Lower lobe of right lung (tissue), 2 donors: ENCODE results near the gene ANKRD12. TPM values are rescaled to one million over a fixed set of nuclear protein-coding genes. Genes with fewer than 3 reads are reported as not detected.

Experiments
- ATAC-seq, 2 donors: fragments of 200-7000 bp; cut with Tn5 transposase; one replicate each; pipeline ENCODE4 v1.9.1; 2020 to 2022; ENCODE audit warnings: mild to moderate bottlenecking in 2 of 2, moderate library complexity in 2 of 2
- DNase-seq: peaks from one replicate; pipeline ENCODE4 v3.0.0-alpha.2; 2020
- H3K27ac ChIP-seq: fragments of 200-600 bp; one replicate; pipeline ENCODE4 v1.8.0; 2022
- H3K27me3 ChIP-seq: fragments of 200-600 bp; one replicate; pipeline ENCODE4 v1.8.0; 2022; ENCODE audit warnings: low read depth
- H3K36me3 ChIP-seq: fragments of 200-600 bp; one replicate; pipeline ENCODE4 v1.8.0; 2022; ENCODE audit warnings: mild to moderate bottlenecking
- H3K4me1 ChIP-seq: fragments of 200-600 bp; one replicate; pipeline ENCODE4 v1.8.0; 2022
- H3K4me3 ChIP-seq: fragments of 200-600 bp; one replicate; pipeline ENCODE4 v1.8.0; 2022; ENCODE audit warnings: mild to moderate bottlenecking
- H3K9me3 ChIP-seq: fragments of 200-600 bp; one replicate; pipeline ENCODE4 v1.8.0; 2022
- intact Hi-C: fragments of 100-400 bp; cut with DNase I; formaldehyde crosslinking; loops from one replicate; pipeline ENCODE4 v1.11.0; 2022
- total RNA-seq: library from RNA; stranded (reverse); fragmentation: NEBNext Ultra II Directional; extraction: Animal tissue kit (Norgen Biotek cat#: 25700); gene quantifications from one replicate; pipeline ENCODE4 v1.2.1, GENCODE V29; 2021
- TF ChIP-seq, protein P1 (sequence below): fragments of 200-600 bp; IDR thresholded peaks from one replicate; pipeline ENCODE4 v1.8.0; 2022; ENCODE audit warnings: antibody characterized with exemption, mild to moderate bottlenecking
- donor health status: DM: no; HTN: yes; CAD: no; lungs with severe emphysema.

The ANKRD12 gene
- total RNA-seq, 1 donor from 2014 or later, result 77.7 TPM

GRCh38 chr18:9103376-9103873 is 33.2 kb upstream of the ANKRD12 start:
- TF ChIP-seq, protein P1, sequence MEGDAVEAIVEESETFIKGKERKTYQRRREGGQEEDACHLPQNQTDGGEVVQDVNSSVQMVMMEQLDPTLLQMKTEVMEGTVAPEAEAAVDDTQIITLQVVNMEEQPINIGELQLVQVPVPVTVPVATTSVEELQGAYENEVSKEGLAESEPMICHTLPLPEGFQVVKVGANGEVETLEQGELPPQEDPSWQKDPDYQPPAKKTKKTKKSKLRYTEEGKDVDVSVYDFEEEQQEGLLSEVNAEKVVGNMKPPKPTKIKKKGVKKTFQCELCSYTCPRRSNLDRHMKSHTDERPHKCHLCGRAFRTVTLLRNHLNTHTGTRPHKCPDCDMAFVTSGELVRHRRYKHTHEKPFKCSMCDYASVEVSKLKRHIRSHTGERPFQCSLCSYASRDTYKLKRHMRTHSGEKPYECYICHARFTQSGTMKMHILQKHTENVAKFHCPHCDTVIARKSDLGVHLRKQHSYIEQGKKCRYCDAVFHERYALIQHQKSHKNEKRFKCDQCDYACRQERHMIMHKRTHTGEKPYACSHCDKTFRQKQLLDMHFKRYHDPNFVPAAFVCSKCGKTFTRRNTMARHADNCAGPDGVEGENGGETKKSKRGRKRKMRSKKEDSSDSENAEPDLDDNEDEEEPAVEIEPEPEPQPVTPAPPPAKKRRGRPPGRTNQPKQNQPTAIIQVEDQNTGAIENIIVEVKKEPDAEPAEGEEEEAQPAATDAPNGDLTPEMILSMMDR, result no peak
- H3K9me3 ChIP-seq, result no peaks in the 10 kb centered on the region
- no peaks in the 10 kb centered on the region for H3K36me3 ChIP-seq
- ATAC-seq (peak in 1 of 2 donors; percentile 39), DNase-seq (no peak)
- peak overlapping the region; percentile 89 for H3K27ac ChIP-seq
- intact Hi-C loops, result no loop called here
- H3K4me3 ChIP-seq, result peak overlapping the region; percentile 68
- H3K27me3 ChIP-seq, result no peaks in the 10 kb centered on the region
- peaks cover 53% of the 10 kb centered on the region for H3K4me1 ChIP-seq

- DNase-seq, result no peak
- Histone ChIP-seq H3K27me3 (no peaks in the 10 kb centered on the region), H3K4me1 (peaks cover 61% of the 10 kb centered on the region), H3K27ac (peak overlapping the region; percentile 89), H3K36me3 (no peaks in the 10 kb centered on the region), H3K9me3 (no peaks in the 10 kb centered on the region), H3K4me3 (peak overlapping the region; percentile 68)
- ATAC-seq, result no peak
- TF ChIP-seq, protein P1, result no peak
- intact Hi-C loops, result no loop called here
Observed at GRCh38 chr18:9104244-9104901, 32.2 kb upstream of the ANKRD12 start.

DNA sequence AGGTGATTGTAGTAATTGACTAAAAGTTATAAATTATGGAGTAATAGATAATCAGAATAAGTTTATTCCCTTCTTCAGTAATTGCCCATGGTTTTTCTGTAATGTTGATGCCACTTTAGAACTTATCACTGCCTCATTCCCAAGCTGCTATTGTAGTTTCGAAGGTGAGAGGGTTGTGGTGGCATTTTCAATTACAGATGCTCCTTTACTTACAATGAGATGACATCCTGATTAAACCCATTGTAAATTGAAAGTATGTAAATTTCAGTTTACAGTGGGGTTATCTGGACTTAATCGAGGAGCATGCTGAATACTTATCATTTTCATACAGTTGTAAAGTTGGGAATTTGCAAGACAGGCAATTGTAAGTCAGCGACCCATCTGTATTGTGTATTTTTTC is 31.2 kb upstream of the ANKRD12 start:
- no peak overlapping the region for H3K27ac ChIP-seq
- no peaks in the 10 kb centered on the region for H3K9me3 ChIP-seq
- ATAC-seq (no peak), DNase-seq (no peak)
- peak overlapping the region; percentile 68 for H3K4me3 ChIP-seq
- TF ChIP-seq, protein P1, result no peak
- intact Hi-C loops, result no loop called here
- peaks cover 72% of the 10 kb centered on the region for H3K4me1 ChIP-seq
- H3K36me3 ChIP-seq, result no peaks in the 10 kb centered on the region
- no peaks in the 10 kb centered on the region for H3K27me3 ChIP-seq

- H3K36me3 ChIP-seq, result no peaks in the 10 kb centered on the region
- no peaks in the 10 kb centered on the region for H3K9me3 ChIP-seq
- peak overlapping the region; percentile 68 for H3K4me3 ChIP-seq
- ATAC-seq (no peak), DNase-seq (no peak)
- H3K4me1 ChIP-seq, result peaks cover 79% of the 10 kb centered on the region
- TF ChIP-seq, protein P1, result no peak
- H3K27me3 ChIP-seq, result no peaks in the 10 kb centered on the region
- no peak overlapping the region for H3K27ac ChIP-seq
- intact Hi-C loops, result no loop called here
Observed at GRCh38 chr18:9106094-9106493, 30.5 kb upstream of the ANKRD12 start.

DNA sequence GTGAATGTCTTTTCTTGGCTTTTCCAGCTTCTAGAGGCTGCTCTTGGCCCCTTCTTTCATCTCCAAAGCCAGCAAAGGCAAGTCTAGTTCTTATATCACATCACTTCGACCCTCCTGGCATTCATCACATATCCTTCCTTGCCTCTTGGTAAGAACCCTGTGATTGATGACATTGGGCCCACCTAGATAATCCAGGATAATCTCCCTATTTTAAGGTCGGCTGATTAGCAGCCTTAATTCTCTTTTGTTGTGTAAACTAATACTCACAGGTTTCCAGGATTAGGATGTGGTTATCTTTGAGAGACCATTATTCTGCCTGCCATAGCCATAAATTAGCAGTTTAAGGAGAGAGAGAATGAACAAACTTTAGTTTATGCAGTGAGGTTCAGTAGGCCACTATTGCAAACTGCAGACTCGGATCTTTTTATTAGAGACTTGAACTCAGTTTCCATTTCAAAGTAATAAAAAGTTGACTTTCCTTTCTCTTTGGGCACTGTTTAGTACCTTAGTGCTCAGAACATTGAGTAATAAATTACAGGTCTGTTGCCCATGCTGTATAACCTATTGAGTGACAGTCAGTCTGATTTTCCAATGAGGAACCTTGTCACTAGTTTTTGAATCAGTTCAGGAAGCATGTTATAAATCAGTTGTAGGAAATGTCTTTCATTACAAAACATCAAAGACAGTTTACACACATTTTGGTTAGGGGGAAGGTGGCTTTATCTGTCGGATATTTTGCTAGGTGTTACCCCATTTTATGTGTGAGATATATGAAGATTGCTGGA is 29.6 kb upstream of the ANKRD12 start:
- no peaks in the 10 kb centered on the region for H3K36me3 ChIP-seq
- H3K4me1 ChIP-seq, result peaks cover 79% of the 10 kb centered on the region
- no peak for ATAC-seq
- TF ChIP-seq, protein P1, result no peak
- no peak for DNase-seq
- no peaks in the 10 kb centered on the region for H3K27me3 ChIP-seq
- no peak overlapping the region for H3K4me3 ChIP-seq
- H3K9me3 ChIP-seq, result no peaks in the 10 kb centered on the region
- intact Hi-C loops, result no loop called here
- H3K27ac ChIP-seq, result no peak overlapping the region
